ENCODE results near the gene ECHDC3.
"Not testable (repeated sequence)": the region's sequence is repeated elsewhere in the genome, so short reads cannot be mapped to it uniquely, and the experiment has no call there.

Gene ECHDC3

DNA sequence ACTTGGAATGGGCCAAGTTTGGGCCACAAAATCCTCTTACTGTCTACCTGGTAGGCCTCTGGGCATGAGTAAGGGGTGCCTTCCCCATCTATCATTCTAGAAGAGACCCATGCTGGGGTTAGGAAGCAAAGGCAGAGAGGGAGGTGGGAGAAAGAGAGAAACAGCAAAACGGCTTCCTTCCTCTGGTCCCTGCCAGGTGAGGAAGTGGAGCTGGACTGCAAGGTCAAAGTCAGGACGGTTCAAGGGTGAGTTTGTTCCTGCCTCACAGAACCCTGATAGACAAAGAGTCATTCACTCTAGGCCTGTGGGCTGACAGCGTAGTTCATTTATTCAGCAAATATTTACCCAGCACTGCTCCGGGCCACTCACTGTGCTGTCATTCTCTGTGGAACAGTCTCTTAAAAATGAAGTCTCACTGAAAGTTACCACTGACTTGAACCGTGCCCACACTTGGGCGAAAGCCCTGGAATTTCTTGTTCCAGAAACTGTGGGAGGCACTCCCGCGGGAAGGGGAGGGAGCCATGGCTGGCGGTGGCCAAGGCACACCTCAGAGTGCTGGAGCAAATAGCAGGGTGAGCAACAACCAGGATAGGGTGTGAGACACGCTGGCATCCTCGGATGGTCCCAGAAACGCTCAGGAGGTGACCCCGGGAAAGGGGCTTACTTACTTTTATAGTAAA lies 26.2 kb upstream of the ECHDC3 start:
- peak; percentile 79 for DNase-seq (ENCODE audit: low spot score)

GRCh38 chr10:11716686-11717085 lies 25.5 kb upstream of the ECHDC3 start:
- DNase-seq (ENCODE audit: low spot score) = no peak

DNA sequence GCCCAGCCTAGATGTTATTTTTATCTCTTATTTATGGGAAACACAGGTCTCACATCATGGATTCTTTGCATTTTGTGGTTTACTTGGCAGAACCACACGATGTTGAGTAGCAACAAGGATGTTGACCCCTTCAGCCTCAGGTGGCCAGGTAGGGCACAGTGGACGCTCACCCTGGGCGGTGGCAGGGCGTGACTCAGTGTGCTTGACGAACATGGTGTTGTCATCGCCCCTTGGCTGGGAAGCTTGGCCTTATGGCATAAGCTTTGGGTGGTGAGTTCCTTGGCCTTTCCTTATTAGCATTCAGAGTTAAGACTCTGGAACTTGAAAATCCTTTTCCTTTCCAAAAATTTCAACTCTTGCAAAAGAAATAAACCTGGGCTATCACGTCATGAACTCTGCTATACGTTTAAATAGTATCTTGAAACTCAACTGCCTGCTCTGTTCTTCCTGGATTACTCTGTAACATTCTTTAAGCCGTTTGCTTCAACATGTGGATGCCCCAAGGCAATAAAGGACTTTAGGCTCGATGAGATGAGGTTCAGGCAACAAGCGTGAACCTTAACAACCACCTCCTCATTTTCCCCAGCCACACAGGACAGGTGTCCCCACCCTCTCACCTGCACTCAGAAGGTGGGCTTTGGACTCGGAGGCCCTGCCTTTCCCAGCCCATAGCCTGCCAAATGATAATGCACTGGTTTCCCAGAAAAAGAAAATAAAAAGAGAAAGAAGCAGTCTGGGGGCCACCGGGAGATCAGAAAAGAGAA lies 22.5 kb upstream of the ECHDC3 start:
- DNase-seq (ENCODE audit: low spot score) = no peak

- DNase-seq (ENCODE audit: low spot score) = no peak
Measured at GRCh38 chr10:11720260-11720741, 21.9 kb upstream of the ECHDC3 start.

- no peak for DNase-seq (ENCODE audit: low spot score)
Measured at GRCh38 chr10:11721806-11722205, 20.4 kb upstream of the ECHDC3 start.

DNA sequence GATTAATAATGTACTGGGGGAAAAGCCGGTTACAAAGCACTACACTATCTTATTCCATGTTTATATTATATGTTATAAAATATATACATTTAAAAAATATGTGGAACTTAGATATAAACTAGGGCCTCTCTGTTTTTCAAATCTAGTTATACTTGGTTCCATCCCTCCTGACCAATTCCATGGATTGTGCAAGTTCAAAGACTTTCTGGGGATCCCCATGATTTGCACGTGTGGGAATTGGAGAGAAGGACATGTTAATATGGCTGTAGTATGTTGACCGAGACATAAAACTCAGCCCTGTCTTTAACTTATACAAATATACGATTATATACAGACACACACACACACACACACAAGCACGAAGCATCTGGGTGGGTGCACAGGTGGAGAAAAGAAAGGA lies 18.8 kb upstream of the ECHDC3 start:
- DNase-seq (ENCODE audit: low spot score) = no peak

DNA sequence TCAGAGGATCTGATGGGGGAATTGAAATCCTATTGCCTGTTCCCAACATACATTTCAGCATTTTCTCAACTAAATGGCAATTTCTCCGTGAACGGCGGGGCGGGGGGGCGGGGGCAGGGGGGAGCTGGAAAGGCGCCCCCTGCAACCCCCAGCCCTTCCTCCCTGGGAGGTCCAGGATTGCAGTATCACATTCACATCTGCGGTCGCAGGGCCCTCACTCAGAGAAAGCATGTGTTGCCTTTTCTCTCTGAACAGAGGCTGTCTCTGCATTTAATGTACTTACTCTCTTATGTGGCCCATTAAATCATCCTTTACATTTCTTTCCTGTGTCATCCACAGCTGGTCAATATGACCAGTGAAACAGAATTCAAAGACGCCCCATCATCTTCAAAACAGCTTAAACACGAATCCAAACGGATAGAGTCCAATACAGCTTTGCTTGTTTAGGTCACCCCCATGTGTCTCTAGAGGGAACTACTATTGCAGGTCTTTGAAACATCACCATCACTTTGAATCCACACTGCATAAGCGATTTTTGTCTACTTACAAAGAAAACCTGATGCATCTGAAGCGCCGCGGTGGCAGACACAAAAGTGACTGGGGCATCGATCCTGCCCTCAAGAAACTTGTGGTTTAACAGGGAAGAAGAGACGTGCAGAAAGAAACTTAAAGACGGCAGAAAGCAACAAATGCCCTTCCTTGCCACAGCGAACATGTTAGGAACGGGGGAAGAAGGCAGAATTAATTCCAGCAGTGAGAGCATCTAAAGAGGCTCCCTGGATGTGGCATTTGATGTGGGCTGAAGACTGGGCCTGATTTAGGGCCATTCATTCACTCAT lies 17.0 kb upstream of the ECHDC3 start:
- peak; percentile 65 for DNase-seq (ENCODE audit: low spot score)

DNA sequence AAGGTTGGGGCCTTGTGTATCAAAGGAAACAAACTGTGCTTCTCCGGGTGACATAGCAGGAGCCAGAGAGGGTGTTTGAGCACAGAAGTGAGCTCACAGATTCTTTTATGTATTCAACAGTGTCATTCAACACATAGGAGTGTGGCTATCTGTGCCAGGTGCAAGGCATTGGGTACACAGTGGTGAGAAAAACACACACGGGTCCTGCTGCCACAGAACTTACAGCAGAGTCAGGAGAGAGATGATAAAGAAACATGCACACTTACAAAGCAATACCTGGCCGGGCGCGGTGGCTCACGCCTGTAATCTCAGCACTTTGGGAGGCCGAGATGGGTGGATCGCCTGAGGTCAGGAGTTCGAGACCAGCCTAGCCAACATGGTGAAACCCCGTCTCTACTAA lies 16.3 kb upstream of the ECHDC3 start:
- DNase-seq (ENCODE audit: low spot score) = no peak

GRCh38 chr10:11727563-11727962 lies 14.6 kb upstream of the ECHDC3 start:
- no peak for DNase-seq (ENCODE audit: low spot score)

GRCh38 chr10:11728353-11728752 lies 13.8 kb upstream of the ECHDC3 start:
- DNase-seq (ENCODE audit: low spot score) = no peak

DNA sequence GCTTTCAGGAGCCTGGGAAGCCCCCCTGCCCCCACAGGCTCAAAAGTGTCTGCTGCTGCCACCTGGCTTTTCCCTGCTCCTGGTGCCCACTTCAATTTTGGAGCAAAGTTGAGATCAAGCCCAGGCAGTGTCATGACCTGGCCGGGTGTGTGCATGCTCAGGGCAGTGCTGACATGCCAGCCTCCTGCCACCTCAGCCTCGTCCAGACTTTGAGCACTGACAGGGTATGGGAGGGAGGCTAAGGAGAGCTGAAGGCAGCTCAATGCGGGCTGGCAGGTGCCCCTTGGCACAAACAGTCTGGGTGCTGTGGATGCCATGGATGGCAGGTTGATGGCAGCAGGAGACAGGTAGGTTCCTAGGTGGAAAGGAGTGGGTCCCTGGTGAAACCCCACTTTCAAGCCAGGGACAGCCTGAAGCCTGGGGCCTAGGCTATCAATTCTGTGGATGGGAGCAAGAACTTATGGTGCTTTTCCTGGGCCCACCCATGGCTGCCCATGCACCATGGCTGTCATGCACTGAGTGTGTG lies 12.3 kb upstream of the ECHDC3 start:
- no peak for DNase-seq (ENCODE audit: low spot score)

DNA sequence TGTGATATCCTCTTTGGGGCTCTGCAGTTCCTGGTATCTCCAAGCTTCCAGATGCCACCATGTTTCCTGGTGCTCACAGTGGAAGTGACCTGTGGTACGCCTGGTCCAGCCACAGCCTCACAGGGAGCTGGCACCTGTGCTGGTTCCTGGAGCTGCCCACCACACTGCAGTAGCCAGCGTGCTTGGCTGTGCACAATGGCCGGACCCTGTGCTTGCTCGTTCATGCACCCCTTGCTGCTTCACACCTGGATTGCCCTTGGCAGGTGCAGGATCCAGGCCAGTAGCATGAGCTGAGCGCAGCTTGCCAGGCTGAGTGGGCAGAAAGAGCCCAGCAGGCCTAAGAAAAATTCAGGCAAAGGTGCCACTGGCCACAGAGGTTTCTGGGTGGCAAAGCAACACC lies 11.4 kb upstream of the ECHDC3 start:
- DNase-seq (ENCODE audit: low spot score) = no peak

GRCh38 chr10:11736767-11737166 lies 5.4 kb upstream of the ECHDC3 start:
- DNase-seq (ENCODE audit: low spot score) = not testable (repeated sequence)

DNA sequence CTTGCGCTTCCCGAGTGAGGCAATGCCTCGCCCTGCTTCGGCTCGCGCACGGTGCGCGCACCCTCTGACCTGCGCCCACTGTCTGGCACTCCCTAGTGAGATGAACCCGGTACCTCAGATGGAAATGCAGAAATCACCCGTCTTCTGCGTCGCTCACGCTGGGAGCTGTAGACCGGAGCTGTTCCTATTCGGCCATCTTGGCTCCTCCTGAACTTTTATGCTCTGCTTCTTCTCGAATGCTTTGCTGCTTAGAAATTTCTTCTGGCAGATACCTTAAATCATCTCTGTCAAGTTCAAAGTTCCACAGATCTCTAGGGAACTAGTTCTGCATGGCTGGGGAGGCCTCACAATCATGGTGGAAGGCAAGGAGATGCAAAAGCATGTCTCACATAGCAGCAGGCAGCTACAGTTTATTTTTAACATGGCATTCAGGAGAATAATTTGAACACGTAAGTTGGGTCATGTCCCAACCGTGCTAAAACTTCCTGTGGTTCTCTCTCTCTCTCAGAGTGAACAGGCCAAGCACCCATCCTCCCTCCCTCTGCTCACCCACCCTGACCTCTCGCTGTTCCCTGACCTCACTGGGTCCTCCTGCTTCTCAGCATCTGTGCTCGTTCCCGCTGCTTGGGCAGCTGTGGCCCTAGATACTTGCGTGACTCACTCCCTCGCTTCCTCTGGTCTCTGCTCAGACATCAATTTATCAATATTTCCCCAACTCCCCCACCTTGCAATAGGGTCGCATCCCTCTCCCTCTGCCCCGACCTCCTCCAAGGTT lies 4.7 kb upstream of the ECHDC3 start:
- not testable (repeated sequence) for DNase-seq (ENCODE audit: low spot score)

GRCh38 chr10:11740907-11741306 lies 1.3 kb upstream of the ECHDC3 start:
- no peak for DNase-seq (ENCODE audit: low spot score)

GRCh38 chr10:11741608-11742007 lies 574 bp upstream of the ECHDC3 start:
- DNase-seq (ENCODE audit: low spot score) = no peak

- DNase-seq (ENCODE audit: low spot score) = peak; percentile 43
Measured at GRCh38 chr10:11742779-11743298, 657 bp downstream of the ECHDC3 start.

DNA sequence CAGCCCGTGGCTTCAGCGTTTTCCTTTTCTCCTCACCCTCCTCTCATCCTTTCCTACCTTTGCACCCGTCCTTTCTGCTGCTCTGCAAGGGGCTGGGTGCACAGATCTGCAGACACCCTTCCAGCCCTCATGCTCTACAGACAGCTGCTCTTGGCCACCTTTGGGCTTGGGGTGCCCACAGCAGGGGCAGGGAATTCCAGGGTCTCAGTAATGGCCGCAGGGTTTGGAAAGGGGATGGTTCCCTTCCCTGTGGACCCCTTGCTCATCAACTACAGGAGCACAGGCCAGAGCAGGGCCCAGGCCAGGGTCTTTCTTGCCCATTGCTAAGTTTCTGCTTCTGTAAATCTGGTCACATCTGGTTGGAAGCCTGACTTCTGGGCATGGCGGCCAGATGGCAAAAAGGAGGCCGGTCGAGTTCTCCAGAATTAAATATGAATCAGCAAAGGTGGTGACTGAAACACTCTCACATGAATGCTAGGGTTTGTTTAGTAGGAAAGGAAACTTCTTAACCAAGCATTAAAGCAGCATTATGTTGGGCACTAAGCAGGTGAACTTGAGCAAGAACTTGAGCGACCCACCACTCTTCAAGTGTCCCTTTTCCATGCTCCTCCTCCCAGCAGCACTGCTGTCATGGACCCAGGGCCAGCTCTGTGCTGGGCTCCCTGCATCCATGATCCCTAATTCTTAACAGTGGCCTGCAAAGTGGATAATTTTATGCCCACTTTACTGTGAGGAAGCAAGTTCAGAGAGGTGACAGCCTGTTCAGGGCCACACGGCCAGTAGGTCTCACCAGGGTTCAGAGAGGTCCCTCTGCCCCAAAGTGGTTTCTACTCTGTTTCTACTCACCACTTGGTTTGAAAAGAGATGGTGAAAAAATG lies 1.5 kb downstream of the ECHDC3 start:
- no peak for DNase-seq (ENCODE audit: low spot score)

GRCh38 chr10:11745045-11745444 lies 2.9 kb downstream of the ECHDC3 start:
- DNase-seq (ENCODE audit: low spot score) = no peak

DNA sequence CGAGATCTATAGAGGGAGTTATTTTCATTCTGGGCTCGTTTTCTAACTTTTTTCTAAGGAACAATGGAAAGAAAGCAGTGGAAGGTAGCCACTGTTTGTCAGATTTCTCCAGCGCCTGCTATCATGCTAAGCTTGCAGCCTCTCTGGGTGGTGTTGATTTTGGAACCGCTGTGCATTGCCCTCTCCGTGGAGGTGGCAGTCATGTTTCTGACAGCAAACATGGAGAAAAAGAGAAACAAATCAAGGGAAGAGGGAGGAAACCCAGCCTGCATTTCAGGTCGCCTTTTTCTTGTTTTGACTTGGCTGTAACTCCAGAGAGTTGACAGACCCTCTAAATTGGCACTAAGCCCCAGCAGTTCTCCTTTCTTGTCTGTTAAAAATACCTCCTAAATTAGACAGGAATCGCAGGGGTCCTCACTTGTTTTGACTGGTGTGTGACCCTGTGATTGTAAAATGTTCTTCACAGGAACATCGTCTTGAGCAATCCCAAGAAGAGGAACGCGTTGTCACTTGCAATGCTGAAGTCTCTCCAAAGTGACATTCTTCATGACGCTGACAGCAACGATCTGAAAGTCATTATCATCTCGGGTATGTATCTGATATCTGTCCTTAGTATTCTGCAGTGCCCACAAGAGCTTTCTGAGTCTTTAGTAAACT lies 4.8 kb downstream of the ECHDC3 start:
- DNase-seq (ENCODE audit: low spot score) = no peak
